Neural cell (in vitro differentiated cells): Measurements from ENCODE around the gene CDC5L. TPM values are rescaled to one million over a fixed set of nuclear protein-coding genes. Genes with fewer than 3 reads are reported as not detected.

Source experiments
- H2AFZ ChIP-seq: fragments of 200-600, 300-800 bp; sonication (generic), shearing (Covaris generic); 2 replicates; pipeline ENCODE4 v1.6.0; 2014; ENCODE audit warnings: low read depth, mild to moderate bottlenecking, antibody characterized with exemption, low read length, moderate library complexity
- H3F3A ChIP-seq: fragments of 200-600 bp; shearing (Covaris generic); 2 replicates; pipeline ENCODE4 v1.6.1; 2016; ENCODE audit warnings: mild to moderate bottlenecking, moderate library complexity, mixed read lengths, antibody characterized with exemption, low read length; ENCODE audit not compliant: insufficient read depth, poor library complexity, severe bottlenecking
- H3K27ac ChIP-seq: fragments of 200-600, 300-800 bp; sonication (generic), shearing (Covaris generic); 2 replicates; pipeline ENCODE4 v1.5.1; 2014; ENCODE audit warnings: mild to moderate bottlenecking, low read length, moderate library complexity
- H3K27me3 ChIP-seq: fragments of 300-800, 200-600 bp; sonication (generic), shearing (Covaris generic); 2 replicates; pipeline ENCODE4 v1.6.0; 2014; ENCODE audit warnings: mild to moderate bottlenecking, low read depth, low read length, moderate library complexity; ENCODE audit not compliant: insufficient read depth
- H3K36me3 ChIP-seq: fragments of 300-800, 200-600 bp; sonication (generic), shearing (Covaris generic); 2 replicates; pipeline ENCODE4 v1.5.1; 2014; ENCODE audit warnings: mild to moderate bottlenecking, antibody characterized with exemption, low read length, moderate library complexity; ENCODE audit not compliant: insufficient read depth
- H3K4me2 ChIP-seq: fragments of 300-800, 200-600 bp; sonication (generic), shearing (Covaris generic); 2 replicates; pipeline ENCODE4 v1.6.0; 2014; ENCODE audit warnings: mild to moderate bottlenecking, low read length
- H3K4me3 ChIP-seq: fragments of 300-800, 200-600 bp; sonication (generic), shearing (Covaris generic); 2 replicates; pipeline ENCODE4 v1.5.1; 2014; ENCODE audit warnings: mild to moderate bottlenecking, low read length, moderate library complexity
- H3K79me2 ChIP-seq: fragments of 200-600 bp; shearing (Covaris generic); replicated peaks from 2 replicates; pipeline ENCODE4 v1.6.0; 2014; ENCODE audit warnings: mild to moderate bottlenecking, low read length, moderate library complexity; ENCODE audit not compliant: insufficient read depth
- H3K9ac ChIP-seq: fragments of 300-800, 200-600 bp; sonication (generic), shearing (Covaris generic); 2 replicates; pipeline ENCODE4 v1.6.1; 2016; ENCODE audit warnings: mild to moderate bottlenecking, low read length, mixed read lengths
- H3K9me2 ChIP-seq: fragments of 200-600 bp; shearing (Covaris generic); 2 replicates; pipeline ENCODE4 v1.6.1; 2016; ENCODE audit warnings: mild to moderate bottlenecking, low read length, mixed read lengths; ENCODE audit not compliant: insufficient read depth
- H3K9me3 ChIP-seq: fragments of 200-600, 300-800 bp; sonication (generic), shearing (Covaris generic); 2 replicates; pipeline ENCODE4 v1.6.1; 2016; ENCODE audit warnings: mild to moderate bottlenecking, mixed run types, low read length, moderate library complexity, mixed read lengths
- H4K20me1 ChIP-seq: fragments of 200-600 bp; shearing (Covaris generic); 2 replicates; pipeline ENCODE4 v1.6.1; 2016; ENCODE audit warnings: mild to moderate bottlenecking, mixed run types; ENCODE audit not compliant: insufficient read depth
- EP300 ChIP-seq: fragments of 450-650 bp; conservative IDR thresholded peaks from 2 replicates; pipeline ENCODE4 v1.6.1; 2014; ENCODE audit warnings: antibody characterized with exemption, mild to moderate bottlenecking, moderate library complexity; ENCODE audit not compliant: poor library complexity, severe bottlenecking
- EZH2 ChIP-seq: fragments of 200-600, 300-800 bp; shearing (Covaris generic), sonication (generic); IDR thresholded peaks from 2 replicates; pipeline ENCODE4 v1.6.1; 2014; ENCODE audit warnings: antibody characterized with exemption, low read length, borderline replicate concordance, mild to moderate bottlenecking; ENCODE audit not compliant: insufficient read depth, poor library complexity, severe bottlenecking
- MXI1 ChIP-seq: fragments of 450-650 bp; conservative IDR thresholded peaks from 2 replicates; pipeline ENCODE4 v1.6.1; 2014; ENCODE audit warnings: antibody characterized with exemption, mild to moderate bottlenecking; ENCODE audit not compliant: poor library complexity, severe bottlenecking
- POLR2AphosphoS5 ChIP-seq: IDR thresholded peaks from 2 replicates; pipeline ENCODE4 v1.6.1; 2012
- RAD21 ChIP-seq: fragments of 450-650 bp; conservative IDR thresholded peaks from 2 replicates; pipeline ENCODE4 v1.6.1; 2014; ENCODE audit warnings: antibody characterized with exemption, mild to moderate bottlenecking, moderate library complexity
- SMC3 ChIP-seq: fragments of 450-650 bp; conservative IDR thresholded peaks from 2 replicates; pipeline ENCODE4 v1.6.1; 2014; ENCODE audit warnings: antibody characterized with exemption, mild to moderate bottlenecking, moderate library complexity; ENCODE audit not compliant: poor library complexity
- TAF1 ChIP-seq: IDR thresholded peaks from 2 replicates; pipeline ENCODE4 v1.6.1; 2012; ENCODE audit warnings: low read depth
- polyA plus RNA-seq: library from polyadenylated mRNA; depleted of rRNA; stranded (reverse); fragments of >200 nt; gene quantifications from 2 replicates; pipeline ENCODE4 v1.2.3, GENCODE V29; 2014
- TF ChIP-seq, protein P1 (sequence below): fragments of 450-650 bp; IDR thresholded peaks from 2 replicates; pipeline ENCODE4 v1.5.1; 2014; ENCODE audit warnings: antibody characterized with exemption, mild to moderate bottlenecking, moderate library complexity; ENCODE audit not compliant: poor library complexity, severe bottlenecking
- TF ChIP-seq, protein P2 (sequence below): IDR thresholded peaks from 2 replicates; pipeline ENCODE4 v1.6.1; 2012; ENCODE audit warnings: borderline replicate concordance

The CDC5L gene
- polyA plus RNA-seq, 1 donor from 2014 or later, result 28.9 TPM

DNA sequence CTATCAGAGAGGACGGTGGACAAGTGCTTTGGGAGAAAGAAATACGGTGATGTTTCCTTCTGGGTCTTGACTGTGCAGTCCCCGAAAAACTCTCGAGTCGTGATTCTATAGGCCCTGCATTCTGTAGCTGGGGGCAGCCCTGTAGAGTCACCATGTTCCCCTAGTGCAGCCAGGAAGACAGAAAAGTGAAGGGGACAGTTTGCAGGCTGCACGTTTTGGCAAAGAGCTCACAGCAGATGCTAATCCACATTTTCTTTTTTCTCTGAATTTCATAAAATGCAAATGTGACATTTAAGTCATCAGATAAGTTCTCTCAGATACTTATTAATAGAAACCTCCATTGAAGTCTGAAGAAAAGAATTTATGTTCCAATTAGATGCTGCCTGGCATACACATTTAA lies 25.6 kb upstream of the CDC5L start:
- no peaks in the 10 kb centered on the region for H4K20me1 ChIP-seq
- no peaks in the 10 kb centered on the region for H3F3A ChIP-seq
- no peak overlapping the region for H3K9ac ChIP-seq
- no peaks in the 10 kb centered on the region for H3K9me3 ChIP-seq
- H2AFZ ChIP-seq, result no peak overlapping the region
- no peak overlapping the region for H3K27ac ChIP-seq
- H3K4me2 ChIP-seq, result no peak overlapping the region
- H3K36me3 ChIP-seq, result no peaks in the 10 kb centered on the region
- no peaks in the 10 kb centered on the region for H3K27me3 ChIP-seq
- no peak overlapping the region for H3K4me3 ChIP-seq
- H3K79me2 ChIP-seq, result no peaks in the 10 kb centered on the region
- TF ChIP-seq EZH2 (no peak), SMC3 (no peak)
- TF ChIP-seq, protein P1, sequence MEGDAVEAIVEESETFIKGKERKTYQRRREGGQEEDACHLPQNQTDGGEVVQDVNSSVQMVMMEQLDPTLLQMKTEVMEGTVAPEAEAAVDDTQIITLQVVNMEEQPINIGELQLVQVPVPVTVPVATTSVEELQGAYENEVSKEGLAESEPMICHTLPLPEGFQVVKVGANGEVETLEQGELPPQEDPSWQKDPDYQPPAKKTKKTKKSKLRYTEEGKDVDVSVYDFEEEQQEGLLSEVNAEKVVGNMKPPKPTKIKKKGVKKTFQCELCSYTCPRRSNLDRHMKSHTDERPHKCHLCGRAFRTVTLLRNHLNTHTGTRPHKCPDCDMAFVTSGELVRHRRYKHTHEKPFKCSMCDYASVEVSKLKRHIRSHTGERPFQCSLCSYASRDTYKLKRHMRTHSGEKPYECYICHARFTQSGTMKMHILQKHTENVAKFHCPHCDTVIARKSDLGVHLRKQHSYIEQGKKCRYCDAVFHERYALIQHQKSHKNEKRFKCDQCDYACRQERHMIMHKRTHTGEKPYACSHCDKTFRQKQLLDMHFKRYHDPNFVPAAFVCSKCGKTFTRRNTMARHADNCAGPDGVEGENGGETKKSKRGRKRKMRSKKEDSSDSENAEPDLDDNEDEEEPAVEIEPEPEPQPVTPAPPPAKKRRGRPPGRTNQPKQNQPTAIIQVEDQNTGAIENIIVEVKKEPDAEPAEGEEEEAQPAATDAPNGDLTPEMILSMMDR, result no peak
- no peaks in the 10 kb centered on the region for H3K9me2 ChIP-seq

DNA sequence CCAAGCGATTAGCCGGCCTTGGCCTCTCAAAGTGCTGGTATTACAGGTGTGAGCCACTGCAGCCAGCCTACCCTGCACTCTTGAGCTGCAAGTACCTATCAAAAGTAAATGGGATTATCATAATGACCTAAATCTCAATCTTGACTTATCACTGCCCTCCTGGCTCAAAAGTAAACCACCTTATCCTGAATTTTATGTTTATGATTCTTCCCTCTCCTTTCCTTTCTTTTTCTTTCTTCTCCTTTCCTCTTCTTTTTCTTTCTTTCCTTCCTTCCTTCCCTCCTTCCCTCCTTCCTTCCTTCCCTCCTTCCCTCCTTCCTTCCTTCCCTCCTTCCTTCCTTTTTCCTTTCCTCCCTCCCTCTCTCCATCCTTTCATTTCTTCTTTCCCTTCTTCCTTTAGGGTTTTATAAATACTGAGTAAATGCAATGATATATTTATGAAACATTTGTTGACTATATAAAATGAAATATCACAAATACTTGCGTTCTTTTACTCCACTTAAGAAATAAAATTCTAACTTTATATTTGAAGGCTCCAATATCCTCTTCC lies 24.1 kb upstream of the CDC5L start:
- Histone ChIP-seq H3K4me3 (no peak overlapping the region), H3K9me2 (no peaks in the 10 kb centered on the region), H3K4me2 (no peak overlapping the region), H3K36me3 (no peaks in the 10 kb centered on the region), H3K9me3 (no peaks in the 10 kb centered on the region), H4K20me1 (no peaks in the 10 kb centered on the region), H3F3A (no peaks in the 10 kb centered on the region), H3K27ac (no peak overlapping the region), H3K9ac (no peak overlapping the region), H2AFZ (no peak overlapping the region), H3K79me2 (no peaks in the 10 kb centered on the region), H3K27me3 (no peaks in the 10 kb centered on the region)
- TF ChIP-seq, protein P2, sequence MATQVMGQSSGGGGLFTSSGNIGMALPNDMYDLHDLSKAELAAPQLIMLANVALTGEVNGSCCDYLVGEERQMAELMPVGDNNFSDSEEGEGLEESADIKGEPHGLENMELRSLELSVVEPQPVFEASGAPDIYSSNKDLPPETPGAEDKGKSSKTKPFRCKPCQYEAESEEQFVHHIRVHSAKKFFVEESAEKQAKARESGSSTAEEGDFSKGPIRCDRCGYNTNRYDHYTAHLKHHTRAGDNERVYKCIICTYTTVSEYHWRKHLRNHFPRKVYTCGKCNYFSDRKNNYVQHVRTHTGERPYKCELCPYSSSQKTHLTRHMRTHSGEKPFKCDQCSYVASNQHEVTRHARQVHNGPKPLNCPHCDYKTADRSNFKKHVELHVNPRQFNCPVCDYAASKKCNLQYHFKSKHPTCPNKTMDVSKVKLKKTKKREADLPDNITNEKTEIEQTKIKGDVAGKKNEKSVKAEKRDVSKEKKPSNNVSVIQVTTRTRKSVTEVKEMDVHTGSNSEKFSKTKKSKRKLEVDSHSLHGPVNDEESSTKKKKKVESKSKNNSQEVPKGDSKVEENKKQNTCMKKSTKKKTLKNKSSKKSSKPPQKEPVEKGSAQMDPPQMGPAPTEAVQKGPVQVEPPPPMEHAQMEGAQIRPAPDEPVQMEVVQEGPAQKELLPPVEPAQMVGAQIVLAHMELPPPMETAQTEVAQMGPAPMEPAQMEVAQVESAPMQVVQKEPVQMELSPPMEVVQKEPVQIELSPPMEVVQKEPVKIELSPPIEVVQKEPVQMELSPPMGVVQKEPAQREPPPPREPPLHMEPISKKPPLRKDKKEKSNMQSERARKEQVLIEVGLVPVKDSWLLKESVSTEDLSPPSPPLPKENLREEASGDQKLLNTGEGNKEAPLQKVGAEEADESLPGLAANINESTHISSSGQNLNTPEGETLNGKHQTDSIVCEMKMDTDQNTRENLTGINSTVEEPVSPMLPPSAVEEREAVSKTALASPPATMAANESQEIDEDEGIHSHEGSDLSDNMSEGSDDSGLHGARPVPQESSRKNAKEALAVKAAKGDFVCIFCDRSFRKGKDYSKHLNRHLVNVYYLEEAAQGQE, result no peak
- TF ChIP-seq POLR2AphosphoS5, result no peak
- TF ChIP-seq, protein P1, result no peak
- no peak for TF ChIP-seq MXI1
- TF ChIP-seq TAF1, result no peak
- TF ChIP-seq SMC3, result no peak
- TF ChIP-seq RAD21, result no peak
- TF ChIP-seq EP300, result no peak
